HepG2 (cell line): ENCODE data around the gene KRTAP3-2. TPM values are rescaled to one million over a fixed set of nuclear protein-coding genes. Genes with fewer than 3 reads are reported as not detected.

Experiments
- ATAC-seq: fragments of 200-7000 bp; cut with Tn5 transposase; 3 replicates; pipeline ENCODE4 v1.9.1; 2020; ENCODE audit warnings: mild to moderate bottlenecking, moderate library complexity
- BruUV-seq: library from RNA; stranded (reverse); fragments of 400-500 nt; replicated peaks from 2 replicates; lab custom pipeline; 2021; lab: Mats Ljungman, UMichigan
- CTCF ChIA-PET: fragments of 300-600 bp; formaldehyde crosslinking; extraction: SDS; loops from one replicate; lab custom pipeline; 2021; ENCODE audit warnings: low total read pairs, inconsistent platforms, low intra/inter-chr PET ratio; lab: Yijun Ruan, JAX
- POLR2A ChIA-PET: fragments of 350-600 bp; sonication (Branson Sonifier 250); formaldehyde crosslinking; loops from one replicate; lab custom pipeline; 2020; ENCODE audit warnings: antibody characterized with exemption, inconsistent platforms; lab: Yijun Ruan, JAX
- DNase-seq: peaks from one replicate; pipeline ENCODE4 v3.0.0-alpha.2; 2015; ENCODE audit warnings: low spot score
- FAIRE-seq: peaks from 3 replicates; lab custom pipeline; 2011; peaks lifted over from hg19 to GRCh38; lab: Jason Lieb, UNC
- H2AFZ ChIP-seq: one replicate; pipeline ENCODE4 v1.6.1; 2011; ENCODE audit warnings: low read length, inconsistent platforms
- H3K27ac ChIP-seq: fragments of 300-600 bp; 3 replicates; pipeline ENCODE4 v1.8.0; 2011; ENCODE audit warnings: mixed run types, mild to moderate bottlenecking, mixed read lengths, low read length, inconsistent platforms; ENCODE audit not compliant: insufficient read depth; ENCODE audit errors: extremely low read length
- H3K27me3 ChIP-seq, 2 experiments: fragments of 200-600 bp in 1 of 2; 2 replicates in 1 of 2; 3 replicates in 1 of 2; pipeline versions ENCODE4 v1.6.0 to v1.8.0; 2011; ENCODE audit warnings: low read length in 2 of 2, mild to moderate bottlenecking in 2 of 2, moderate library complexity in 2 of 2, inconsistent platforms in 1 of 2; ENCODE audit not compliant: insufficient read depth in 2 of 2, control insufficient read depth in 1 of 2
- H3K36me3 ChIP-seq, 2 experiments: fragments of 200-600 bp in 1 of 2; replicated peaks in 1 of 2; 2 replicates in 1 of 2; 3 replicates in 1 of 2; pipeline versions ENCODE4 v1.5.1 to v1.8.0; 2011; ENCODE audit warnings: low read length in 2 of 2, inconsistent platforms in 1 of 2; ENCODE audit not compliant: insufficient read depth in 2 of 2, control insufficient read depth in 1 of 2
- H3K4me1 ChIP-seq: 2 replicates; pipeline ENCODE4 v1.5.1; 2012; ENCODE audit warnings: low read length, inconsistent platforms; ENCODE audit not compliant: insufficient read depth
- H3K4me2 ChIP-seq: 2 replicates; pipeline ENCODE4 v1.6.0; 2011; ENCODE audit warnings: low read depth, low read length, inconsistent platforms
- H3K4me3 ChIP-seq, 3 experiments: fragments of 200-600 bp in 1 of 3; sonication (generic), shearing (Covaris generic) in 1 of 3; replicated peaks in 1 of 3; 2 replicates each; pipeline ENCODE4 v1.5.1; 2011 to 2016; ENCODE audit warnings: low read length in 3 of 3, inconsistent platforms in 2 of 3, low read depth in 2 of 3, mild to moderate bottlenecking in 2 of 3, control low read depth in 1 of 3, mixed read lengths in 1 of 3; ENCODE audit not compliant: insufficient read depth in 1 of 3
- H3K79me2 ChIP-seq: one replicate; pipeline ENCODE4 v1.6.1; 2011; ENCODE audit warnings: low read length, inconsistent platforms; ENCODE audit not compliant: insufficient read depth
- H3K9ac ChIP-seq: 2 replicates; pipeline ENCODE4 v1.6.0; 2011; ENCODE audit warnings: mild to moderate bottlenecking, low read depth, low read length, inconsistent platforms; ENCODE audit not compliant: insufficient read depth
- H3K9me3 ChIP-seq: 2 replicates; pipeline ENCODE4 v1.5.1; 2012; ENCODE audit warnings: mild to moderate bottlenecking, low read length
- H4K20me1 ChIP-seq: 2 replicates; pipeline ENCODE4 v1.6.0; 2011; ENCODE audit warnings: inconsistent platforms, mild to moderate bottlenecking, low read length, moderate library complexity; ENCODE audit not compliant: insufficient read depth
- ATF7-NPFF ChIP-seq: sonication (generic); formaldehyde crosslinking; IDR thresholded peaks from 2 replicates; pipeline ENCODE4 v1.8.1; 2023; ENCODE audit warnings: mild to moderate bottlenecking, low read depth, missing genetic modification reagents, moderate library complexity
- CC2D1A ChIP-seq: sonication (generic); formaldehyde crosslinking; IDR thresholded peaks from 2 replicates; pipeline ENCODE4 v1.8.1; 2023; ENCODE audit warnings: mild to moderate bottlenecking, missing genetic modification reagents
- KLF15 ChIP-seq: sonication (generic); formaldehyde crosslinking; IDR thresholded peaks from 2 replicates; pipeline ENCODE4 v1.8.1; 2023; ENCODE audit warnings: borderline replicate concordance, mild to moderate bottlenecking, inconsistent platforms, missing genetic modification reagents, mixed read lengths
- NFATC3 ChIP-seq: sonication (generic); formaldehyde crosslinking; IDR thresholded peaks from 2 replicates; pipeline ENCODE4 v1.5.1; 2020; ENCODE audit warnings: mild to moderate bottlenecking, missing genetic modification reagents
- XRCC5 ChIP-seq: fragments of 200-400 bp; formaldehyde crosslinking; optimal IDR thresholded peaks from 2 replicates; pipeline ENCODE3; 2017; ENCODE audit warnings: mild to moderate bottlenecking, low read length
- ZNF552 ChIP-seq: sonication (generic); formaldehyde crosslinking; IDR thresholded peaks from 2 replicates; pipeline ENCODE4 v1.9.0; 2022; ENCODE audit warnings: missing genetic modification reagents, mild to moderate bottlenecking, borderline replicate concordance
- ZNF724P ChIP-seq: sonication (generic); formaldehyde crosslinking; IDR thresholded peaks from 2 replicates; pipeline ENCODE4 v1.8.0; 2022; ENCODE audit warnings: missing genetic modification reagents, borderline replicate concordance
- ZNF816 ChIP-seq: sonication (generic); formaldehyde crosslinking; IDR thresholded peaks from 2 replicates; pipeline ENCODE4 v1.8.0; 2022; ENCODE audit warnings: missing genetic modification reagents, mild to moderate bottlenecking, borderline replicate concordance
- WGBS: methylation state at CpG from one replicate; pipeline ENCODE4 v1.1.6; 2017; ENCODE audit warnings: low lambda C conversion rate; 5-methylcytosine and 5-hydroxymethylcytosine counted together
- in situ Hi-C: cut with HindIII; loops from 2 replicates; pipeline ENCODE4 v1.10.0; 2017; ENCODE audit warnings: low pct_unique_long_range_greater_than_20kb; ENCODE audit not compliant: extremely low pct_ligation_motif_present
- intact Hi-C: fragments of 100-400 bp; cut with micrococcal nuclease; formaldehyde crosslinking; loops from one replicate; pipeline ENCODE4 v1.10.0; 2022; ENCODE audit not compliant: unreplicated experiment
- polyA plus RNA-seq, 8 experiments: library from polyadenylated mRNA; depleted of rRNA in 3 of 8; stranded (reverse) in 7 of 8; unstranded in 1 of 8; fragments of >200 nt; fragmentation: Illumina TruSeq in 4 of 8; extraction: Trizol in 4 of 8; gene quantifications; 2 replicates each; pipeline versions ENCODE4 v1.2.1 to v1.2.3, GENCODE V29; 2011 to 2016; ENCODE audit warnings: low read depth in 4 of 8, missing spikeins in 1 of 8, mixed read lengths in 1 of 8; ENCODE audit not compliant: insufficient read depth in 1 of 8
- total RNA-seq, 5 experiments: library from RNA; depleted of rRNA; stranded (reverse); fragments of >200 nt; fragmentation: Illumina TruSeq; extraction: Trizol; gene quantifications; 2 replicates each; pipeline ENCODE4 v1.2.3, GENCODE V29; 2016; ENCODE audit warnings: low read depth in 1 of 5
- TF ChIP-seq, protein P1 (sequence below): IDR thresholded peaks from 2 replicates; pipeline ENCODE4 v1.6.1; 2016; ENCODE audit warnings: missing biosample characterization, missing genetic modification reagents, low read depth
- TF ChIP-seq, protein P2 (sequence below): sonication (generic); formaldehyde crosslinking; IDR thresholded peaks from 2 replicates; pipeline ENCODE4 v1.4.0; 2020; ENCODE audit warnings: missing genetic modification reagents, borderline replicate concordance

KRTAP3-2 gene
- total and polyA plus RNA-seq, 2 of the 13 experiments (the other 11 are each of a cell fraction or from before 2014, with no cell fraction given), result not detected

DNA sequence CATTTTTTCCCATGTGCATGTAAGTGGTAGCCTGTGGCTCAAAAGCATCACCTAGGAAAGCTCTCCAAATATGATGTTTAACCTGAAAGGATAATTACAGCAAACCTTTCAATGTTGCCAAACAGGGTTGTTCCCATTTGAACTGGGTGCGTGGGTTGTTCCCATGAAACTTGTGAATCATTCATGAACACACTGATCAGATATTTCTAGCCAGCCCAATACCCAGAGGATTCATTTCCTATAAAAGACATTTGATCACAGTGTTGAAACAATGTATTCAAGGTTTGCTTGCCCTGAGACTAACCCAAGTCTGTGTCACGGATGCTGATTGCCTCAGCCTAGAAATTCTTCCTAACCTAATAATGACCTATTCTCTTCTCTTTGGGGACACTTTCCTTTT lies 45.8 kb downstream of the KRTAP3-2 start:
- no peak overlapping the region for H3K4me2 ChIP-seq
- H2AFZ ChIP-seq, result no peak overlapping the region
- no peak overlapping the region for H3K27ac ChIP-seq
- no peaks in the 10 kb centered on the region for H4K20me1 ChIP-seq
- CTCF ChIA-PET, result no interaction called here
- no peaks in the 10 kb centered on the region for H3K79me2 ChIP-seq
- no peaks in the 10 kb centered on the region; a peak in 1 of 5 replicates for H3K36me3 ChIP-seq
- DNase-seq (no peak), ATAC-seq (no peak), FAIRE-seq (no peak)
- in situ Hi-C loops, result loop anchor here (10.0 kb wide), 1 partner anchor 101 kb away; the partner anchor contains the start of gene KRTAP2-2
- peaks cover 100% of the 10 kb centered on the region for H3K4me1 ChIP-seq
- H3K9ac ChIP-seq, result no peak overlapping the region
- WGBS, result 93% methylated on average over 2 of the region's 2 CpGs
- BruUV-seq, result no TSS peak
- H3K27me3 ChIP-seq, result no peaks in the 10 kb centered on the region
- H3K9me3 ChIP-seq, result no peaks in the 10 kb centered on the region
- TF ChIP-seq ATF7-NPFF (no peak), CC2D1A (CRISPR knock-in tag) (no peak), ZNF724P (CRISPR knock-in tag) (no peak), XRCC5 (no peak), KLF15 (CRISPR knock-in tag) (no peak), ZNF816 (CRISPR knock-in tag) (no peak), NFATC3 (no peak), ZNF552 (CRISPR knock-in tag) (no peak)
- TF ChIP-seq, protein P1, sequence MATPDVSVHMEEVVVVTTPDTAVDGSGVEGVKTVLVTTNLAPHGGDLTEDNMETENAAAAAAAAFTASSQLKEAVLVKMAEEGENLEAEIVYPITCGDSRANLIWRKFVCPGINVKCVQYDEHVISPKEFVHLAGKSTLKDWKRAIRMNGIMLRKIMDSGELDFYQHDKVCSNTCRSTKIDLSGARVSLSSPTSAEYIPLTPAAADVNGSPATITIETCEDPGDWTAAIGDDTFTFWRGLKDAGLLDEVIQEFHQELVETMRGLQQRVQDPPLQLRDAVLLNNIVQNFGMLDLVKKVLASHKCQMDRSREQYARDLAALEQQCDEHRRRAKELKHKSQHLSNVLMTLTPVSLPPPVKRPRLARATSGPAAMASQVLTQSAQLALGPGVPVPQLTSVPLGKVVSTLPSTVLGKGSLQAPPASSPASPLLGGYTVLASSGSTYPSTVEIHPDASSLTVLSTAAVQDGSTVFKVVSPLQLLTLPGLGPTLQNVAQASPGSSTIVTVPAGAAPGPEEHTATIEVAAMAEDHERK (CRISPR knock-in tag), result no peak
- TF ChIP-seq, protein P2, sequence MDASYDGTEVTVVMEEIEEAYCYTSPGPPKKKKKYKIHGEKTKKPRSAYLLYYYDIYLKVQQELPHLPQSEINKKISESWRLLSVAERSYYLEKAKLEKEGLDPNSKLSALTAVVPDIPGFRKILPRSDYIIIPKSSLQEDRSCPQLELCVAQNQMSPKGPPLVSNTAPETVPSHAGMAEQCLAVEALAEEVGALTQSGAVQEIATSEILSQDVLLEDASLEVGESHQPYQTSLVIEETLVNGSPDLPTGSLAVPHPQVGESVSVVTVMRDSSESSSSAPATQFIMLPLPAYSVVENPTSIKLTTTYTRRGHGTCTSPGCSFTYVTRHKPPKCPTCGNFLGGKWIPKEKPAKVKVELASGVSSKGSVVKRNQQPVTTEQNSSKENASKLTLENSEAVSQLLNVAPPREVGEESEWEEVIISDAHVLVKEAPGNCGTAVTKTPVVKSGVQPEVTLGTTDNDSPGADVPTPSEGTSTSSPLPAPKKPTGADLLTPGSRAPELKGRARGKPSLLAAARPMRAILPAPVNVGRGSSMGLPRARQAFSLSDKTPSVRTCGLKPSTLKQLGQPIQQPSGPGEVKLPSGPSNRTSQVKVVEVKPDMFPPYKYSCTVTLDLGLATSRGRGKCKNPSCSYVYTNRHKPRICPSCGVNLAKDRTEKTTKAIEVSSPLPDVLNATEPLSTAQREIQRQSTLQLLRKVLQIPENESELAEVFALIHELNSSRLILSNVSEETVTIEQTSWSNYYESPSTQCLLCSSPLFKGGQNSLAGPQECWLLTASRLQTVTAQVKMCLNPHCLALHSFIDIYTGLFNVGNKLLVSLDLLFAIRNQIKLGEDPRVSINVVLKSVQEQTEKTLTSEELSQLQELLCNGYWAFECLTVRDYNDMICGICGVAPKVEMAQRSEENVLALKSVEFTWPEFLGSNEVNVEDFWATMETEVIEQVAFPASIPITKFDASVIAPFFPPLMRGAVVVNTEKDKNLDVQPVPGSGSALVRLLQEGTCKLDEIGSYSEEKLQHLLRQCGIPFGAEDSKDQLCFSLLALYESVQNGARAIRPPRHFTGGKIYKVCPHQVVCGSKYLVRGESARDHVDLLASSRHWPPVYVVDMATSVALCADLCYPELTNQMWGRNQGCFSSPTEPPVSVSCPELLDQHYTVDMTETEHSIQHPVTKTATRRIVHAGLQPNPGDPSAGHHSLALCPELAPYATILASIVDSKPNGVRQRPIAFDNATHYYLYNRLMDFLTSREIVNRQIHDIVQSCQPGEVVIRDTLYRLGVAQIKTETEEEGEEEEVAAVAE (CRISPR knock-in tag), result no peak
- POLR2A ChIA-PET, result no interaction called here
- intact Hi-C loops, result no loop called here
- no peak overlapping the region for H3K4me3 ChIP-seq
